Upper lobe of left lung (tissue), 6 donors: Measurements from ENCODE around the gene ELL2. TPM values are rescaled to one million over a fixed set of nuclear protein-coding genes. Genes with fewer than 3 reads are reported as not detected.
A peak's percentile ranks its signal among the peaks of the same experiment; 100 is the strongest.

Source experiments
- ATAC-seq, 2 donors: fragments of 200-7000 bp; cut with Tn5 transposase; one replicate each; pipeline ENCODE4 v1.9.1; 2022; ENCODE audit warnings: mild to moderate bottlenecking in 2 of 2, moderate library complexity in 2 of 2; ENCODE audit not compliant: low FRiP score in 2 of 2
- DNase-seq, 2 donors: peaks; one replicate each; pipeline ENCODE4 v3.0.0-alpha.2; 2019 to 2020
- H3K27ac ChIP-seq, 4 donors: fragments of 200-600 bp; sonication (generic); one replicate each; pipeline ENCODE4 v1.5.1; 2016 to 2019
- H3K27me3 ChIP-seq, 4 donors: fragments of 200-600 bp; sonication (generic); one replicate each; pipeline ENCODE4 v1.5.1; 2017 to 2019
- H3K36me3 ChIP-seq, 4 donors: fragments of 200-600 bp; sonication (generic); one replicate each; pipeline ENCODE4 v1.5.1; 2016 to 2019
- H3K4me1 ChIP-seq, 4 donors: fragments of 200-600 bp; sonication (generic); one replicate each; pipeline ENCODE4 v1.5.1; 2018 to 2019
- H3K4me3 ChIP-seq, 4 donors: fragments of 200-600 bp; sonication (generic); one replicate each; pipeline ENCODE4 v1.5.1; 2017 to 2019; ENCODE audit warnings: mild to moderate bottlenecking in 2 of 4, moderate library complexity in 1 of 4
- H3K9me3 ChIP-seq, 4 donors: fragments of 200-600 bp; sonication (generic); one replicate each; pipeline ENCODE4 v1.5.1; 2018 to 2019
- EP300 ChIP-seq, 4 donors: sonication (generic); formaldehyde crosslinking; IDR thresholded peaks; one replicate each; pipeline ENCODE4 v1.5.1; 2017; ENCODE audit warnings: antibody characterized with exemption in 4 of 4, control low read depth in 2 of 4
- POLR2A ChIP-seq, 4 donors: fragments of 450-650 bp; IDR thresholded peaks; one replicate each; pipeline ENCODE4 v1.5.1; 2016 to 2017; ENCODE audit warnings: antibody characterized with exemption in 4 of 4, mild to moderate bottlenecking in 2 of 4
- POLR2AphosphoS5 ChIP-seq, 2 donors: sonication (generic); formaldehyde crosslinking; IDR thresholded peaks; one replicate each; pipeline ENCODE4 v1.5.1; 2017; ENCODE audit warnings: antibody characterized with exemption in 2 of 2
- WGBS, 2 donors: methylation state at CpG; one replicate each; pipeline ENCODE4 v1.1.5; 2017 to 2018; 5-methylcytosine and 5-hydroxymethylcytosine counted together
- total RNA-seq, 6 donors: library from RNA; depleted of rRNA in 4 of 6; stranded (reverse); fragments of >200 nt in 4 of 6; gene quantifications; one replicate each; pipeline versions ENCODE4 v1.1.0 to v1.2.1, GENCODE V29; 2016 to 2021
- TF ChIP-seq, protein P1 (sequence below), 6 experiments: fragments of 450-650 bp in 4 of 6; fragments of 200-600 bp in 2 of 6; sonication (generic) in 2 of 6; IDR thresholded peaks; one replicate each; pipeline ENCODE4 v1.5.1; 2016 to 2019; ENCODE audit warnings: antibody characterized with exemption in 6 of 6
- donor health status: DM: no; HTN: no; CAD: no; lungs with moderate emphysema.
- donor health status: DM: no; HTN: yes; CAD: no; lungs with severe emphysema.

Gene ELL2
- total RNA-seq, 6 donors from 2014 or later: 44.4 to 203 (median 54.3) TPM

GRCh38 chr5:95962475-95962773, 773 bp upstream of the ELL2 start:
- DNase-seq: no peak
- ATAC-seq: no peak
- WGBS, 2 donors: 50 to 56% methylated on average over 8 of the region's 8 CpGs
- Histone ChIP-seq H3K36me3 (no peaks in the 10 kb centered on the region), H3K4me3 (peak overlapping the region in 3 of 4 donors; percentile 74 to 84 (median 81)), H3K4me1 (peaks cover 11 to 24% (median 17%) of the 10 kb centered on the region in 4 donors), H3K27me3 (no peaks in the 10 kb centered on the region), H3K9me3 (no peaks in the 10 kb centered on the region), H3K27ac (peak overlapping the region; percentile 96 to 100 (median 100))
- TF ChIP-seq, protein P1, sequence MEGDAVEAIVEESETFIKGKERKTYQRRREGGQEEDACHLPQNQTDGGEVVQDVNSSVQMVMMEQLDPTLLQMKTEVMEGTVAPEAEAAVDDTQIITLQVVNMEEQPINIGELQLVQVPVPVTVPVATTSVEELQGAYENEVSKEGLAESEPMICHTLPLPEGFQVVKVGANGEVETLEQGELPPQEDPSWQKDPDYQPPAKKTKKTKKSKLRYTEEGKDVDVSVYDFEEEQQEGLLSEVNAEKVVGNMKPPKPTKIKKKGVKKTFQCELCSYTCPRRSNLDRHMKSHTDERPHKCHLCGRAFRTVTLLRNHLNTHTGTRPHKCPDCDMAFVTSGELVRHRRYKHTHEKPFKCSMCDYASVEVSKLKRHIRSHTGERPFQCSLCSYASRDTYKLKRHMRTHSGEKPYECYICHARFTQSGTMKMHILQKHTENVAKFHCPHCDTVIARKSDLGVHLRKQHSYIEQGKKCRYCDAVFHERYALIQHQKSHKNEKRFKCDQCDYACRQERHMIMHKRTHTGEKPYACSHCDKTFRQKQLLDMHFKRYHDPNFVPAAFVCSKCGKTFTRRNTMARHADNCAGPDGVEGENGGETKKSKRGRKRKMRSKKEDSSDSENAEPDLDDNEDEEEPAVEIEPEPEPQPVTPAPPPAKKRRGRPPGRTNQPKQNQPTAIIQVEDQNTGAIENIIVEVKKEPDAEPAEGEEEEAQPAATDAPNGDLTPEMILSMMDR (IDR thresholded peaks at IDR 0.05): no peak
- TF ChIP-seq EP300 (IDR thresholded peaks at IDR 0.05) (no peak), POLR2A (IDR thresholded peaks at IDR 0.05) (no peak), POLR2AphosphoS5 (IDR thresholded peaks at IDR 0.05) (no peak)

DNA sequence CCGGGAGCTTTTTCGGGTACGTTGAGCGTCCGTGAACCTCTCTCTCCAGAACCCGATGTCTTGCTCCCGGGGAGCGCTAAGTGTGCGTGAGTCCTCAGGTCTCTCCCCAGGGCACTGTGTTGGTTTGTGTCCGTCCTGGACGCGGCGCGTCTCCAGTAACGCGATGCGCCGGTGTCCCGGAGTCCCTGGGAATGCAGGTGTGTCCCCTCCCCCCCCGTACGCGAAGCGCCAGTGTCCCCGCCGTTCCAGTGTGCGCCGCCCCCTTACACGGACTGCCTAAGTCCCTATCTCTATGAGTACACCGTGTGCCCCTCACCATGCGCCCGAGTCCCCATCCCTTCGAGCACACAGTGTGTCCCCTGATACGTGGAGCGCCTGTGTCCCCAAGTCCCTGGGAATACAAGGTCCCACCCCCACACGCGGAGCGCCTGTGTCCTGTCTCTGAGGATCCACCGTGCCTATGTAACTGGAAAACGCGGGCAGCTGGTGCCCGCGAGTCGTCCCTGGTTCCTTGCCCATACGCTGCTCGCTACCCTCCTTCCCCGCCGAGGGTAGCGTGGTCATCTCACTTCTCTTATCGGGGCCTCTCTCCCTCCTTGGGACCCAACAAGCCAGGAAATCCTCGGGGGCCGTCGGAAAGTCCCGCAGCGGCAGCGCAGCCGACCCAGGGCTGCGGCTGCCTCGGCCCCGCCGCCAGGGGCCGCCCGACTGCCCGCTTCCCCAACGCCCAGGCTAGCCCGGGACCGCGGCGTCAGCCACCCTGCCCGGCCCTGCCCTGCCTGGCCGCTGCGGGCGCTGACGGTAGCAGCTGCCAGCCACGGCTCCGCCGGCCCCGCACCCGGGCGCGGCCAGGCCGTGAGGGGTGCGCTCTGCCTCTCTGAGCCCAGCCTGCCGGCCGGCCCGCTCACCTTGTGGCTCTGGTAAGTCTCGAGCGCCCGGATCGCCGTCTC, 709 bp downstream of the ELL2 start:
- Histone ChIP-seq H3K4me3 (peak overlapping the region; percentile 18 to 84 (median 78)), H3K27ac (peak overlapping the region; percentile 96 to 100 (median 100)), H3K27me3 (no peaks in the 10 kb centered on the region), H3K4me1 (peaks cover 21 to 39% (median 26%) of the 10 kb centered on the region in 4 donors), H3K36me3 (no peaks in the 10 kb centered on the region), H3K9me3 (no peaks in the 10 kb centered on the region)
- ATAC-seq: peak; percentile 83 to 87
- WGBS, 2 donors: 0 to 6% methylated on average over 7 to 42 of the region's 90 CpGs
- TF ChIP-seq EP300 (IDR thresholded peaks at IDR 0.05): no peak
- TF ChIP-seq, protein P1 (IDR thresholded peaks at IDR 0.05): peak; percentile 92 to 98 (median 96)
- no peak for TF ChIP-seq POLR2AphosphoS5 (IDR thresholded peaks at IDR 0.05)
- peak; percentile 82 to 97 for DNase-seq

GRCh38 chr5:95959888-95960666, 1.6 kb downstream of the ELL2 start:
- H3K27me3 ChIP-seq: no peaks in the 10 kb centered on the region
- H3K9me3 ChIP-seq: no peaks in the 10 kb centered on the region
- H3K4me3 ChIP-seq: peak overlapping the region; percentile 18 to 84 (median 78)
- H3K36me3 ChIP-seq: no peaks in the 10 kb centered on the region
- WGBS, 2 donors: 26 to 40% methylated on average over 26 of the region's 26 CpGs
- peak in 1 of 2 donors; percentile 2 for ATAC-seq
- H3K27ac ChIP-seq: peak overlapping the region; percentile 96 to 100 (median 100)
- peak in 1 of 2 donors; percentile 23 for DNase-seq
- H3K4me1 ChIP-seq: peaks cover 24 to 47% (median 32%) of the 10 kb centered on the region in 4 donors
- no peak for TF ChIP-seq EP300 (IDR thresholded peaks at IDR 0.05)
- TF ChIP-seq, protein P1 (IDR thresholded peaks at IDR 0.05): no peak
- TF ChIP-seq POLR2AphosphoS5 (IDR thresholded peaks at IDR 0.05): no peak
- TF ChIP-seq POLR2A (IDR thresholded peaks at IDR 0.05): no peak

GRCh38 chr5:95959051-95959887, 2.4 kb downstream of the ELL2 start:
- Histone ChIP-seq H3K4me3 (peak overlapping the region; percentile 18 to 84 (median 78)), H3K4me1 (peaks cover 24 to 49% (median 35%) of the 10 kb centered on the region in 4 donors), H3K9me3 (no peaks in the 10 kb centered on the region), H3K27me3 (no peaks in the 10 kb centered on the region), H3K36me3 (no peaks in the 10 kb centered on the region), H3K27ac (peak overlapping the region in 3 of 4 donors; percentile 96 to 100 (median 100))
- no peak for DNase-seq
- TF ChIP-seq, protein P1 (IDR thresholded peaks at IDR 0.05): no peak
- TF ChIP-seq POLR2A (IDR thresholded peaks at IDR 0.05): peak in 1 of 4 donors; percentile 26
- ATAC-seq: no peak
- 70% methylated on average over 9 of the region's 9 CpGs for WGBS, 2 donors
